Hippocampal formation (tissue), 2 donors: ENCODE results near the gene S1PR5.
"Not testable (repeated sequence)": the region's sequence is repeated elsewhere in the genome, so short reads cannot be mapped to it uniquely, and the experiment has no call there.

Source experiments
- DNase-seq, 2 donors: peaks; one replicate each; lab custom pipeline; 2025; lab: John Stamatoyannopoulos, UW

S1PR5 gene

GRCh38 chr19:10517361-10517759, at the start of gene S1PR5:
S1PR5 (minus strand) TSS chr19:10517447; CDS start chr19:10515011, 2,436 bp downstream.
- DNase-seq: peak; percentile 76 to 88

GRCh38 chr19:10566658-10567410, 49.6 kb upstream of the S1PR5 start:
- no peak for DNase-seq

GRCh38 chr19:10566408-10566657, 49.1 kb upstream of the S1PR5 start:
- no peak for DNase-seq

- peak; percentile 96 to 98 for DNase-seq
Measured at GRCh38 chr19:10565567-10566407, 48.5 kb upstream of the S1PR5 start, which contains the start of gene KRI1. KRI1 (minus strand) TSS chr19:10566010; CDS start chr19:10565999, 11 bp downstream.

GRCh38 chr19:10565028-10565566, 47.9 kb upstream of the S1PR5 start:
- DNase-seq: no peak

- DNase-seq: no peak
Measured at GRCh38 chr19:10562609-10563008, 45.4 kb upstream of the S1PR5 start.

- no peak for DNase-seq
Measured at GRCh38 chr19:10560154-10560553, 42.9 kb upstream of the S1PR5 start.

GRCh38 chr19:10557603-10558197, 40.5 kb upstream of the S1PR5 start:
- DNase-seq: no peak

GRCh38 chr19:10555610-10555973, 38.3 kb upstream of the S1PR5 start:
- DNase-seq: no peak

GRCh38 chr19:10554760-10555609, 37.7 kb upstream of the S1PR5 start:
- no peak for DNase-seq

GRCh38 chr19:10553943-10554381, 36.7 kb upstream of the S1PR5 start:
- no peak for DNase-seq

- no peak for DNase-seq
Measured at GRCh38 chr19:10553087-10553667, 35.9 kb upstream of the S1PR5 start.

- DNase-seq: no peak
Measured at GRCh38 chr19:10552510-10553053, 35.3 kb upstream of the S1PR5 start.

- DNase-seq: no peak
Measured at GRCh38 chr19:10551698-10552301, 34.6 kb upstream of the S1PR5 start.

GRCh38 chr19:10551006-10551405, 33.8 kb upstream of the S1PR5 start:
- not testable (repeated sequence) for DNase-seq

GRCh38 chr19:10550336-10550735, 33.1 kb upstream of the S1PR5 start:
- no peak for DNase-seq

GRCh38 chr19:10549733-10550132, 32.5 kb upstream of the S1PR5 start:
- DNase-seq: no peak

- DNase-seq: no peak
Measured at GRCh38 chr19:10548746-10549276, 31.6 kb upstream of the S1PR5 start.

GRCh38 chr19:10546817-10547216, 29.6 kb upstream of the S1PR5 start:
- DNase-seq: no peak

- no peak for DNase-seq
Measured at GRCh38 chr19:10544753-10545251, 27.6 kb upstream of the S1PR5 start.
